GM23338 (cell line): ENCODE results near the gene VSIG10L2. TPM values are rescaled to one million over a fixed set of nuclear protein-coding genes. Genes with fewer than 3 reads are reported as not detected.

Experiments
- ATAC-seq: fragments of 200-7000 bp; cut with Tn5 transposase; 3 replicates; pipeline ENCODE4 v1.9.1; 2020
- DNase-seq: peaks from one replicate; pipeline ENCODE4 v3.0.0-alpha.2; 2015; ENCODE audit warnings: low spot score
- H2AFZ ChIP-seq: fragments of 200-600 bp; sonication (generic); 2 replicates; pipeline ENCODE4 v1.8.0; 2016; ENCODE audit warnings: antibody characterized with exemption, mild to moderate bottlenecking, moderate library complexity
- H3F3A ChIP-seq: fragments of 200-600 bp; sonication (generic); replicated peaks from 2 replicates; pipeline ENCODE4 v1.8.0; 2017; ENCODE audit warnings: antibody characterized with exemption, mixed run types, low read depth
- H3K27ac ChIP-seq: fragments of 200-600 bp; sonication (generic); 2 replicates; pipeline ENCODE4 v1.6.1; 2016; ENCODE audit warnings: low read depth
- H3K27me3 ChIP-seq: fragments of 200-600 bp; sonication (generic); 2 replicates; pipeline ENCODE4 v1.8.0; 2016; ENCODE audit warnings: mild to moderate bottlenecking, mixed run types, moderate library complexity; ENCODE audit not compliant: insufficient read depth
- H3K36me3 ChIP-seq: fragments of 200-600 bp; sonication (generic); 2 replicates; pipeline ENCODE4 v1.8.0; 2016; ENCODE audit warnings: mild to moderate bottlenecking; ENCODE audit not compliant: insufficient read depth
- H3K4me1 ChIP-seq: fragments of 200-600 bp; sonication (generic); 2 replicates; pipeline ENCODE4 v1.8.0; 2016; ENCODE audit warnings: mild to moderate bottlenecking, moderate library complexity; ENCODE audit not compliant: insufficient read depth
- H3K4me2 ChIP-seq: fragments of 200-600 bp; sonication (generic); 2 replicates; pipeline ENCODE4 v1.7.1; 2017; ENCODE audit warnings: mixed run types
- H3K4me3 ChIP-seq: fragments of 200-600 bp; sonication (generic); 2 replicates; pipeline ENCODE4 v1.6.1; 2016; ENCODE audit warnings: mixed run types
- H3K79me2 ChIP-seq: fragments of 200-600 bp; sonication (generic); replicated peaks from 2 replicates; pipeline ENCODE4 v1.8.0; 2017; ENCODE audit warnings: mild to moderate bottlenecking; ENCODE audit not compliant: insufficient read depth
- H3K9me2 ChIP-seq: fragments of 200-600 bp; sonication (generic); 2 replicates; pipeline ENCODE4 v1.8.0; 2017; ENCODE audit not compliant: insufficient read depth
- H4K20me1 ChIP-seq: fragments of 200-600 bp; sonication (generic); replicated peaks from 2 replicates; pipeline ENCODE4 v1.8.0; 2017; ENCODE audit warnings: mild to moderate bottlenecking; ENCODE audit not compliant: insufficient read depth
- H3K27ac Mint-ChIP-seq: 2 replicates; pipeline ENCODE4 v1.8.0; 2020; ENCODE audit warnings: inconsistent platforms, mild to moderate bottlenecking, moderate library complexity, mixed read lengths
- H3K27me3 Mint-ChIP-seq: 3 replicates; pipeline ENCODE4 v1.8.0; 2022; ENCODE audit warnings: low read depth, mild to moderate bottlenecking, moderate library complexity, mixed read lengths, inconsistent platforms; ENCODE audit not compliant: insufficient read depth, poor library complexity
- H3K36me3 Mint-ChIP-seq: 3 replicates; pipeline ENCODE4 v1.8.0; 2021; ENCODE audit warnings: low read depth, mild to moderate bottlenecking, inconsistent platforms, moderate library complexity, mixed read lengths
- H3K4me1 Mint-ChIP-seq: 3 replicates; pipeline ENCODE4 v1.8.0; 2020; ENCODE audit warnings: mild to moderate bottlenecking, inconsistent platforms, mixed read lengths
- H3K4me3 Mint-ChIP-seq: 3 replicates; pipeline ENCODE4 v1.8.0; 2021; ENCODE audit warnings: moderate library complexity, mild to moderate bottlenecking, inconsistent platforms, mixed read lengths
- H3K9me3 Mint-ChIP-seq: 3 replicates; pipeline ENCODE4 v1.8.0; 2020; ENCODE audit warnings: moderate library complexity, mild to moderate bottlenecking, inconsistent platforms, mixed read lengths
- CREB1 ChIP-seq: fragments of 250-450 bp; sonication (Bioruptor Pico); IDR thresholded peaks from 2 replicates; pipeline ENCODE4 v1.5.0; 2020; ENCODE audit warnings: low read depth, mild to moderate bottlenecking, moderate library complexity
- CTCF ChIP-seq, 2 experiments: fragments of 200-600 bp in 1 of 2; sonication (generic) in 1 of 2; conservative IDR thresholded peaks; 2 replicates each; pipeline versions ENCODE4 v1.5.1 to v1.6.1; 2016 to 2017; ENCODE audit warnings: antibody characterized with exemption in 2 of 2, low read depth in 2 of 2, mild to moderate bottlenecking in 2 of 2, moderate library complexity in 1 of 2
- ETS1 ChIP-seq: IDR thresholded peaks from 2 replicates; pipeline ENCODE4 v1.6.1; 2016; ENCODE audit warnings: antibody characterized with exemption
- EZH2 ChIP-seq: fragments of 200-600 bp; sonication (generic); IDR thresholded peaks from one replicate; pipeline ENCODE4 v1.8.0; 2017; ENCODE audit warnings: antibody characterized with exemption, mild to moderate bottlenecking, low read depth; ENCODE audit not compliant: unreplicated experiment
- EZH2phosphoT487 ChIP-seq: fragments of 200-600 bp; sonication (generic); IDR thresholded peaks from one replicate; pipeline ENCODE4 v1.8.1; 2018; ENCODE audit warnings: antibody characterized with exemption; ENCODE audit not compliant: unreplicated experiment
- JUNB ChIP-seq: IDR thresholded peaks from one replicate; pipeline ENCODE4 v1.6.1; 2016; ENCODE audit warnings: antibody characterized with exemption; ENCODE audit not compliant: unreplicated experiment
- NANOG ChIP-seq: IDR thresholded peaks from 2 replicates; pipeline ENCODE4 v1.6.1; 2016; ENCODE audit warnings: antibody characterized with exemption, borderline replicate concordance
- POLR2AphosphoS5 ChIP-seq: IDR thresholded peaks from 2 replicates; pipeline ENCODE4 v1.6.1; 2016; ENCODE audit warnings: antibody characterized with exemption, low read depth
- REST ChIP-seq: IDR thresholded peaks from one replicate; pipeline ENCODE4 v1.6.1; 2018; ENCODE audit warnings: antibody characterized with exemption; ENCODE audit not compliant: unreplicated experiment
- STAT1 ChIP-seq: IDR thresholded peaks from one replicate; pipeline ENCODE4 v1.6.1; 2016; ENCODE audit warnings: antibody characterized with exemption; ENCODE audit not compliant: unreplicated experiment
- ZNF114 ChIP-seq: fragments of 250-450 bp; sonication (Bioruptor Pico); IDR thresholded peaks from 2 replicates; pipeline ENCODE4 v1.5.0; 2020; ENCODE audit warnings: mild to moderate bottlenecking, moderate library complexity
- ZNF331 ChIP-seq: fragments of 250-450 bp; sonication (Bioruptor Pico); IDR thresholded peaks from 2 replicates; pipeline ENCODE4 v1.5.0; 2020; ENCODE audit warnings: low read depth, mild to moderate bottlenecking, moderate library complexity
- ZNF462 ChIP-seq: fragments of 250-450 bp; sonication (Bioruptor Pico); IDR thresholded peaks from 2 replicates; pipeline ENCODE4 v1.5.0; 2020; ENCODE audit warnings: mild to moderate bottlenecking, moderate library complexity
- polyA plus RNA-seq: library from polyadenylated mRNA; unstranded; fragments of >200 nt; fragmentation: Nextera tagmentation; extraction: Ambion mirVana; gene quantifications from 2 replicates; pipeline ENCODE4 v1.2.1, GENCODE V29; 2016
- total RNA-seq: library from RNA; depleted of rRNA; stranded (reverse); fragments of >200 nt; shearing (Covaris generic); gene quantifications from 2 replicates; pipeline ENCODE4 v1.2.3, GENCODE V29; 2014

Gene VSIG10L2
- total and polyA plus RNA-seq, 2 experiments from 2014 or later, result 0.63 TPM; not detected in 1

GRCh38 chr11:125953401-125953935 is 7.6 kb downstream of the VSIG10L2 start:
- TF ChIP-seq ETS1 (no peak), EZH2phosphoT487 (no peak), NANOG (no peak), JUNB (no peak), POLR2AphosphoS5 (no peak), ZNF331 (CRISPR knock-in tag) (no peak), EZH2 (no peak), CTCF (conservative IDR thresholded peaks at IDR 0.05; ENCODE audit: low read depth in 2 of 2) (no peak), STAT1 (no peak), CREB1 (CRISPR knock-in tag) (no peak), ZNF462 (CRISPR knock-in tag) (no peak), ZNF114 (CRISPR knock-in tag) (no peak), REST (no peak)
- H3K27me3 Mint-ChIP-seq, result peaks cover 3% of the 10 kb centered on the region
- peaks cover 9% of the 10 kb centered on the region for H3K4me1 Mint-ChIP-seq
- H3K36me3 ChIP-seq, result no peaks in the 10 kb centered on the region
- H3K4me3 ChIP-seq, result no peak overlapping the region
- no peak overlapping the region for H3K27ac ChIP-seq
- H3F3A ChIP-seq, result no peaks in the 10 kb centered on the region
- H3K9me3 Mint-ChIP-seq, result no peaks in the 10 kb centered on the region; the same call in 2 of the 3 replicates
- peaks cover 4% of the 10 kb centered on the region; the same call in 1 of the 2 replicates for H3K4me1 ChIP-seq
- H3K9me2 ChIP-seq, result no peaks in the 10 kb centered on the region
- H3K79me2 ChIP-seq, result no peaks in the 10 kb centered on the region
- no peak overlapping the region for H3K4me3 Mint-ChIP-seq
- DNase-seq, result no peak
- no peaks in the 10 kb centered on the region for H4K20me1 ChIP-seq
- no peaks in the 10 kb centered on the region; the same call in 2 of the 3 replicates for H3K36me3 Mint-ChIP-seq
- no peak overlapping the region for H3K27ac Mint-ChIP-seq
- no peak for ATAC-seq
- H2AFZ ChIP-seq, result no peak overlapping the region
- no peak overlapping the region for H3K4me2 ChIP-seq
- no peaks in the 10 kb centered on the region for H3K27me3 ChIP-seq
